SK-N-SH treated with all-trans-retinoic acid at 6 μM for 48 hours (cell line): ENCODE measurements around the gene WDR74.

Experiments
- ARNTL ChIP-seq: fragments of 450-650 bp; formaldehyde crosslinking; IDR thresholded peaks from 2 replicates; pipeline ENCODE4 v1.5.0; 2020; ENCODE audit warnings: low read depth, mild to moderate bottlenecking, moderate library complexity, borderline replicate concordance
- ESRRG ChIP-seq: fragments of 250-450 bp; sonication (Bioruptor Pico); IDR thresholded peaks from 2 replicates; pipeline ENCODE4 v1.6.1; 2021; ENCODE audit warnings: mild to moderate bottlenecking
- GLIS3 ChIP-seq: fragments of 250-450 bp; sonication (Bioruptor Pico); IDR thresholded peaks from 2 replicates; pipeline ENCODE4 v1.5.0; 2020; ENCODE audit warnings: mild to moderate bottlenecking, moderate library complexity
- PPARA ChIP-seq: fragments of 250-450 bp; sonication (Bioruptor Pico); IDR thresholded peaks from 2 replicates; pipeline ENCODE4 v1.5.0; 2020; ENCODE audit warnings: mild to moderate bottlenecking, borderline replicate concordance
- RARB ChIP-seq: fragments of 250-450 bp; sonication (Bioruptor Pico); IDR thresholded peaks from 2 replicates; pipeline ENCODE4 v1.8.0; 2021; ENCODE audit warnings: mild to moderate bottlenecking, moderate library complexity
- TOX ChIP-seq: fragments of 250-450 bp; sonication (Bioruptor Pico); IDR thresholded peaks from 2 replicates; pipeline ENCODE4 v1.8.0; 2021; ENCODE audit warnings: mild to moderate bottlenecking, moderate library complexity, borderline replicate concordance
- TSHZ2 ChIP-seq: fragments of 250-450 bp; sonication (Bioruptor Pico); IDR thresholded peaks from 2 replicates; pipeline ENCODE4 v1.5.0; 2020; ENCODE audit warnings: mild to moderate bottlenecking, moderate library complexity
- ZFP3 ChIP-seq: fragments of 250-450 bp; sonication (Bioruptor Pico); IDR thresholded peaks from 2 replicates; pipeline ENCODE4 v1.5.0; 2020; ENCODE audit warnings: mild to moderate bottlenecking, moderate library complexity
- ZFP30 ChIP-seq: fragments of 450-650 bp; formaldehyde crosslinking; IDR thresholded peaks from 2 replicates; pipeline ENCODE4 v1.5.0; 2022; ENCODE audit warnings: mild to moderate bottlenecking, moderate library complexity
- TF ChIP-seq, protein P1 (sequence below): fragments of 250-450 bp; sonication (Bioruptor Pico); IDR thresholded peaks from 2 replicates; pipeline ENCODE4 v1.8.0; 2020; ENCODE audit warnings: mild to moderate bottlenecking, moderate library complexity, borderline replicate concordance
- TF ChIP-seq, protein P2 (sequence below): fragments of 250-450 bp; sonication (Bioruptor Pico); IDR thresholded peaks from 2 replicates; pipeline ENCODE4 v1.5.1; 2020; ENCODE audit warnings: low read depth, mild to moderate bottlenecking, moderate library complexity

- TF ChIP-seq PPARA (CRISPR knock-in tag) (no peak), ZFP3 (no peak), GLIS3 (CRISPR knock-in tag) (no peak), TOX (CRISPR knock-in tag) (no peak), TSHZ2 (CRISPR knock-in tag) (no peak), ARNTL (CRISPR knock-in tag) (no peak), RARB (0 out of 2 replicates have a peak, but pooled peaks have one; percentile 32), ZFP30 (CRISPR knock-in tag) (no peak), ESRRG (CRISPR knock-in tag) (no peak)
- TF ChIP-seq, protein P1, sequence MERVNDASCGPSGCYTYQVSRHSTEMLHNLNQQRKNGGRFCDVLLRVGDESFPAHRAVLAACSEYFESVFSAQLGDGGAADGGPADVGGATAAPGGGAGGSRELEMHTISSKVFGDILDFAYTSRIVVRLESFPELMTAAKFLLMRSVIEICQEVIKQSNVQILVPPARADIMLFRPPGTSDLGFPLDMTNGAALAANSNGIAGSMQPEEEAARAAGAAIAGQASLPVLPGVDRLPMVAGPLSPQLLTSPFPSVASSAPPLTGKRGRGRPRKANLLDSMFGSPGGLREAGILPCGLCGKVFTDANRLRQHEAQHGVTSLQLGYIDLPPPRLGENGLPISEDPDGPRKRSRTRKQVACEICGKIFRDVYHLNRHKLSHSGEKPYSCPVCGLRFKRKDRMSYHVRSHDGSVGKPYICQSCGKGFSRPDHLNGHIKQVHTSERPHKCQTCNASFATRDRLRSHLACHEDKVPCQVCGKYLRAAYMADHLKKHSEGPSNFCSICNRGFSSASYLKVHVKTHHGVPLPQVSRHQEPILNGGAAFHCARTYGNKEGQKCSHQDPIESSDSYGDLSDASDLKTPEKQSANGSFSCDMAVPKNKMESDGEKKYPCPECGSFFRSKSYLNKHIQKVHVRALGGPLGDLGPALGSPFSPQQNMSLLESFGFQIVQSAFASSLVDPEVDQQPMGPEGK (CRISPR knock-in tag): no peak
- TF ChIP-seq, protein P2, sequence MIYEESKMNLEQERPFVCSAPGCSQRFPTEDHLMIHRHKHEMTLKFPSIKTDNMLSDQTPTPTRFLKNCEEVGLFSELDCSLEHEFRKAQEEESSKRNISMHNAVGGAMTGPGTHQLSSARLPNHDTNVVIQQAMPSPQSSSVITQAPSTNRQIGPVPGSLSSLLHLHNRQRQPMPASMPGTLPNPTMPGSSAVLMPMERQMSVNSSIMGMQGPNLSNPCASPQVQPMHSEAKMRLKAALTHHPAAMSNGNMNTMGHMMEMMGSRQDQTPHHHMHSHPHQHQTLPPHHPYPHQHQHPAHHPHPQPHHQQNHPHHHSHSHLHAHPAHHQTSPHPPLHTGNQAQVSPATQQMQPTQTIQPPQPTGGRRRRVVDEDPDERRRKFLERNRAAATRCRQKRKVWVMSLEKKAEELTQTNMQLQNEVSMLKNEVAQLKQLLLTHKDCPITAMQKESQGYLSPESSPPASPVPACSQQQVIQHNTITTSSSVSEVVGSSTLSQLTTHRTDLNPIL (CRISPR knock-in tag): no peak
Measured at GRCh38 chr11:62855571-62856332, 16.4 kb upstream of the WDR74 start.
